Bone marrow (tissue), 2 donors: Measurements from ENCODE around the gene CNGB1.
"Not testable (repeated sequence)": the region's sequence is repeated elsewhere in the genome, so short reads cannot be mapped to it uniquely, and the experiment has no call there.

ENCODE experiments used
- DNase-seq, 2 donors: peaks; one replicate each; lab custom pipeline; 2025; lab: John Stamatoyannopoulos, UW

CNGB1 gene

DNA sequence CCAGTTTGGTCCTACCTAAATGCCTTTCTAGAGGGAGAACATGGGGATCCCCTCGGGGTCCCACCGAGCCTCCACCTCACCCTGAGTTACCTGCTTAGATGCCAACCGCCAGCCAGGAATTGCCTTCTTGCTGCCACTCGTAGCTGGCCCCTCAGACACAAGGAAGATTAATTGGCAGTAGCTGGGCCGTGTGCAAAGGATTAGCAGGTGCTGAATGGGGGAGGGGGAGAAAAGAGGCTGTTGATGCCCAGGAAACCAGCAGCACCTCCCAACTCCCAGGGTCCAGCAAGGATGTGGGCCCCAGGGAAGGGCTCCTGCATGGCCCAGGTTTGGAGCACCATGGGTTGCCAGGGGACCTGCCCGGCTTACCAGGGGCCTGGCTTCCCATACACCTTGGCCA, at the start of gene CNGB1:
Gene CNGB1 (minus strand): TSS at position 159 of the 400 bp plus-strand sequence. CDS start 3,842 bp downstream, outside the sequence.
- DNase-seq, result no peak

DNA sequence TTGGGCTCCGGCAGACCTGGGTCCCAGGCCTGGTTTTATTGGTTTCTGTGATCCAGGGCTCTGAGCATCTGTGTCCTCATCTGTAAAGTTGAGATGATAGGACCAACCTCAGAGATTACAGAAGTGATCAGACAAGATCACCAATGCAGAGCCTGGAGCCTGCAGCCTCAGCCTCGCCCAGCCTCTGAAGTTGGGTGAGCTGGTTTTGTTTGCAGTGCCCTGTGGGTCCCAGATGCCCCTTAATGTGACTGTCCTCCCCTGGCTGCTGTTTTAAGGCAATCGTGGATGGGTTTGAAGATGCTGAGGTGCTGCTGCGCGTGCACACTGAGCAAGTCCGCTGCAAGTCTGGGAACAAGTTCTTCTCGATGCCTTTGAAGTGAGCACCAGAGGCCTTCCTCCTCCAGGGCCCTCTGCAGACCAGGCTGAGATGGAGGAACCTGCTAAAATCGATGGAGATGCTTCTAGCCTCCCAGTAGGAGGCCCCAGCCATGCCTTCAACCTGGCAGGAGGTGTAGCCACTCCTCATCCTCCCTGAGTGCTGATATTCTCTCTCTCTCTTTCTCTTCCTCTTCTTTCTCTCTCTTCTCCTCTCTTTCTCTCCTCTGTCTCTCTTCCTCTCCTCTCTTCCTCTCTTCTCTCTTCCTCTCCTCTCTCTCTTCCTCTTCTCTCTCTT, 49.1 kb upstream of the CNGB1 start:
- no peak for DNase-seq

- DNase-seq, result no peak
Observed at GRCh38 chr16:58018803-58019202, 47.9 kb upstream of the CNGB1 start.

- DNase-seq, result no peak
Observed at GRCh38 chr16:58016840-58017446, 46.0 kb upstream of the CNGB1 start.

GRCh38 chr16:58013201-58013956, 42.5 kb upstream of the CNGB1 start:
- no peak for DNase-seq

DNA sequence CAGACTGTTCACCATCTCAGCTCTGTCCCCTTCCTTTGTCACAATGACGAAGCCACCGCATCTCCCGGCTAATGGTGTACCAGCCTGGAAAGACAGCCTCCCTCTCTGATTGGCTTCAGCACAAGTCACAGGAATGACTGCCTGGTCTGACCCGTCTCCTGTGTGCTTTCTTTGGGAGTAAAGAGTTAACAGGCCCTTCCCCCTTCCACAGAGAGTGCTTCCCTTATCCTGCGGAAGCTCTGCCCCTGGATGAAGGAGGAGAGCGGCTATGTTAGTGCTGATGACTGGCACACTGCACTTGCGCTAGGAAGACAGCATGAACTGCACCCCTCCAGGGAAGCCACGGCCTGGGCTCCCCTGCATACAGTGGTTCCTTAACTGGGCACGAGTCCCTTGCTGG, 41.6 kb upstream of the CNGB1 start:
- no peak for DNase-seq

DNA sequence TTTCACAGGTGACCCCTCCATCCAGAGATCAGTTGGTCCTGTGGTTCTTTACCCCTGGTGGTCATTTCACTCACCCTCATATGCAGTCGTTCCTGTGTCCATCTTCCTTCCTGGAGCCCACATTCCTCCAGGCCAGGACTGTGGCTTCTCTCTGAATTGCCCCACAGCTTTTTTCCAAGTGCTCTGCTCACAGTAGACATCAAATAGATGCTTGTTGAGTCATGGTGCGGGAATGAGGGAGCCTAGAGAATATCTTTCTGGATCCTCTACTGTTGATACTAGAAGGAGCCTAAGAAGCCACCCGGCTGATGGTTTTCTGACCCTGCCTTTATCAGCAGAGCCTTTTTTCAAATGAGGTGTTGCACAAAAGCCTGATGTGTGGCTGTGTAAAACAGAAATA, 40.7 kb upstream of the CNGB1 start:
- no peak for DNase-seq

DNA sequence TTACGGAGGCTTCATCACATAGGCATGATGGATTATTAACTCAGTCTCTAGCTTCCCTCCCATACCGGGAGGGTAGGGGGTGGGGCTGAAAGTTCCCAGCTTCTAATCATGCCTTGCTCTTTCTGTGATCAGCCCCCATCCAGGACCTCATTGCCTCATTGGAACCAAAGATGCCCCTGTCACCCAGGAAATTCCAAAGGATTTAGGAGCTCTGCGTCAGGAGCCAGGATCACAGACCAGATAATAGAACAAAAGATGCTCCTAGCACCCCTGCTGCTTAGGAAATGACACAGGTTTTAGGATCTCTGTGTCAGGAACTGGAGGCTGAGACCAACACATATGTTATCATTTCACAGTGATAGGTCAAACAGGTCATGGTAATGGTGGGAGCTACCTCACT, 40.0 kb upstream of the CNGB1 start:
- no peak for DNase-seq

DNA sequence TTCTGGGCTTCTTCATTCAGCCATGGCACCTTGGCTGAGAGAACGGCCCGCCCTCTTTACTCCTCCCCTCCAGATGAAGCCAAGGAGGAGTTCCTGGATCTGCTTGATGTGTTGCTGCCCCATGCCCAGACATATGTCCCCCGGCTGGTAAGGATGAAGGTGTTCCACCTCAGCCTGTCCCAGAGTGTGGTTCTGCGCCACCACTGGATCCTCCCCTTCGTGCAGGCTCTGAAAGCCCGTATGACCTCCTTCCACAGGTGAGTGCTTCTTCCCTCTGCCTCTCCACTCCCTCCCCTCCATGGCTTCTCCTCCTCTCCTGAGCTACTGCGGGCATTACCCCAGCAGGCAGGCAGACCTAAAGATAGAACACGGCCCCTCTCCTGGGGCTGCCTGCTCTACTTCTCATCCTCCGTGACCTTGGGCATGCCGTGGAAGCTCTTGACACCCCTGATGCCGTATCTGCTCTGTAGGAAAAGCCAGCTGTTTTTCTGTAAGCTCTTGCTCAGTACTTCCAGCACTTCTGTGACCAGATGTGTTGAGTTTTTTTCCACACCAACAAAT, 39.0 kb upstream of the CNGB1 start:
- no peak for DNase-seq

DNA sequence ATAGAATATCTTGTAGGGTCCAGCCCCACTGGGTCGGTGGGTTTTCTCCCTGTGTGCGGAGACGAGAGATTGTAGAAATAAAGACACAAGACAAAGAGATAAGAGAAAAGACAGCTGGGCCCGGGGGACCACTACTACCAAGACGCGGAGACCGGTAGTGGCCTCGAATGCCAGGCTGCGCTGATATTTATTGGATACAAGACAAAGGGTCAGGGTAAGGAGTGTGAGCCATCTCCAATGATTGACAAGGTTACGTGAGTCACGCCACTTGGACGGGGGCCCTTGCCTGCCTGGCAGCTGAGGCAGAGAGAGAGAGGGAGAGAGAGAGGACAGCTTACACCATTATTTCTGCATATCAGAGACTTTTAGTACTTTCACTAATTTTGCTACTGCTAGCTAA, 33.8 kb upstream of the CNGB1 start:
- not testable (repeated sequence) for DNase-seq

DNA sequence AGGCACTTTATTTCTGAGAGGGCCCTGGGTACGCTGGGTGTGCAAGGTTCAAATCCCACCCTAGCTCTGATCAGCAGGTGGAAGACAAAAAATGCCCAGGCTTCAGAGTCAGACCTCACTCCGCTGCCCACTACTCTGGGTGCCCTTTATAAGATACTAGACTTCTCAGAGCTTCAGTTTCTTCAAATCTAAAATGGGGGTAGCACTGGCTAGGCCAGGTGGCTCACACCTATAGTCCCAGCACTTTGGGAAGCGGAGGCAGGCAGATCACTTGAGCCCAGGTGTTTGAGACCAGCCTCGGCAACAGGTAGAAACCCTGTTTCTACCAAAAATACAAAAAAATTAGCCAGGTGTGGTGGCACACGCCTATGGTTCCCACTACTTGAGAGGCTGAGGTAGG, 32.0 kb upstream of the CNGB1 start:
- no peak for DNase-seq

- no peak for DNase-seq
Observed at GRCh38 chr16:58002416-58002800, 31.5 kb upstream of the CNGB1 start.

GRCh38 chr16:58001781-58002415, 31.0 kb upstream of the CNGB1 start:
- DNase-seq, result no peak

- peak; percentile 44 to 68 for DNase-seq
Observed at GRCh38 chr16:58000706-58001676, 30.1 kb upstream of the CNGB1 start, which contains the start of gene USB1. Gene USB1, plus strand, starts transcription at chr16:58001407. Its CDS starts 77 bp downstream, at chr16:58001484.

DNA sequence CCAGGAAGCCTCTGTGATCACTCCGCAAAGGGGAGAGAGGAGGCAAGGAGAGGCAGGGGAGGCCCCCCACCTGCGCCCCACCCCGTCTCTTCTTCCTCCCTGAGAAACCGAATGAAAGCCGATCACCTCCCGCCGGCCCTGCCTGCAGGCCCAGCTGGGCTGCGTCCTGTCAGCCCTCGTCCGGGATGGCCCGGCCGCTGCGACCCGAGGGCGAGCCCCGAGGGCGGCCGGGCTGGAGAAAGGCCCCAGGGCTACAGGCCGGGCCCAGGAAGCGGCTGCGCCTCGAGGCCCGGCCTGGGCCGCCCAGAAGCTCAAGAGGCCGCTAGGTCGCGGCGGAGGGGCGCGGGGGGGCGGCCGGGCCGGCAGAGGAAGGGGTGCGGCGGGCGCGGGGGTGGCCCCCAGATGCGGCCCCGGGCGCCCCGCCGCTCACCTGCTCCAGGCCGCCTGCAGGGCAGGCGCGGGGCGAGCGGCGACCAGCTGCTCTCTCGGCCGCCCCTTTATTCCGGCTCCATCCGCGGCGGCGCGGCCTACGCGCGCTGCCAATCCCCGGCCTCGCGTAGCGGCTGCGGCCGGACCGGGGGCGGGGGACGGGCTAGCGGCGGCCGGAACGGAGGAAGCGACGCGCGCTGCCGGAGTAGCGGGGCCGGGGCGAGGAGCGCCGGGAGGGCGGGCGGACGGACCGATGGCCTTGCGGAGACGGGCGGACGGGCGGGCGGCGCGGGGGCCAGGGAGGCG, 29.2 kb upstream of the CNGB1 start, which contains the start of gene ZNF319:
Gene ZNF319 (minus strand): TSS at position 702 of the 735 bp plus-strand sequence. CDS start 2,407 bp downstream, outside the sequence.
- DNase-seq, result no peak

DNA sequence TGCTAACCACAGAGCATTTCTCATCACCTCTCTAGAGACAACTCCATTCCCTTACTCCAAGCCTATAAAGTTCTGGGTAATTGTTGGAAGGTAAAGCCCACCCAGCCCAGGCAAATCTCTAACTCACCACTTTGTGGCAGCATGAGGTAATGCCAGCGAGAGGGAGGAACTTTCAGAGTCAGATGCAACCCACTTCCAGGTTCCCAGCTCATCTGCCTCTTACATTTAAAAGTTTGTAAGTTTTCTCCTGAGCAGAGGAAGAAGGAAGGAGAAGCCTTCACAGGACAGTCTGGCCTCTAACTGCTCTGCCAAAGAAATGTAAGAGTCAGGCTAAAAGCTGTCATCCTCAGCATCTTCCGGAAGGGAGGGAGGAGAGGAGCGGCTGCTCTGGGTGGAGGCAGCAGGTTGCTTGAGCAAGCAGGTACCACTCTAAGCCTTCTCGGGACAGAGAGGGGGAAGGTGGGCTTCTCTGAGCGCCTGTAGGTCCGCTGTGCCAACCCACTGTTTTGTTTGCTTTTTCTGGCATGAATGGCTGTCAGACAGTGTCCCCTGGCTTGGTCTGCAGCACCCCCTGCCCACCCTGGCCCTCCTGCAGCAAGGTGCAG, 28.5 kb upstream of the CNGB1 start:
- peak in 1 of 2 donors; percentile 17 for DNase-seq

- no peak for DNase-seq
Observed at GRCh38 chr16:57998992-57999365, 28.1 kb upstream of the CNGB1 start.

DNA sequence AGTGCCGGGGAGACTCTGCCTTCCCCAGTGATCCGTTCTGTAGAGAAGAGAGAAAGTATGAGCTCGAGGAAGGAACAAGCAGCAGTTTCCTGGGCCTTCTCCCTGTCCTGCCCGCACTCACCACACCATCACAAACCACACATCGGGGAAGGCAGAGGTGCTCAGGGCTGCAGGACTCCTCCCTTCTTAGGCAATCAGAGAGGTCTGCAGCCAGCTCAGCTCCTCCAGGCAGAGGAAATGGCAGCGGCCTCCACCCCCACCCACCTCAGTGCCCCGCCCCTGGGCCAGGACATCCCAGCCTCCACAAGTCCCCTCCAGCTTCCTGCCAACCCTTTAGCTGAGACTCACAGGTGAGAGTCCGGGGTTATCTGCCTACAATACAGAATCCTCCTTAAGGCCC, 27.6 kb upstream of the CNGB1 start:
- peak in 1 of 2 donors; percentile 9 for DNase-seq

DNA sequence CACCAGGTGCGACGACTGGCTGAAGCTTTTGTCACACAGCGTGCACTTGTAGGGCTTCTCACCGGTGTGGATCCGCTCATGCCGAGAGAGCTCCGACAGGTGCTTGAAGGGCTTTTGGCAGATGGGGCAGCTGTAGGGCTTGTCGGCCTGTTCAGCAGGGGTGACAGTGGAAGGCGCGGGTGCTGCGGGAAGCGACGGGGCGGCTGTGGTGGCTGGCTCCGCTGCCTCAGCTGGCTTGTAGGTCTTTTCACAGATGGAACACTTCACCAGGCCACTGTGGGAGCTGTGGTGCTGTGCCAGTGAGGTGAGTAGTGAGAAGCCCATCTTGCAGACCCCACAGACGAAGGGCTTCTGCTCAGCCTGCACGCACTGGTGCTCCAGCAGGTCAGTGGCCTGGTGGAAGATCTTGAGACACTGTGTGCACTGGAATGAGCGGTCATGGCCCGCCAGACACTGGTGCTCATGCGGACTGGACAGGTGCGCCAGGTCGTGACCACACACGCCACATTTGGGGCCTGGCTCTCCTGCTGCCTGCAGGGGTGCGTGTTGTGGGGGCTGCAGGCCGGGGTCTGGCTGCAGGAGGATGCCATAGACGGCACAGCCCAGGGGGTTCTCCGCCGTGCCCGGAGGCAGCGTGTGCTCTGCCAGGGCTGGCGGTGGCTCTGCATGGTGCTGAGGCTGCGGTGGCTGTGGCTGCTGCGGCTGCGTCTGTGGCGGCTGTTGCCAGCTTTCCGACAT, 26.8 kb upstream of the CNGB1 start:
- no peak for DNase-seq
